GM13976 (cell line): ENCODE measurements around the gene RGS12.

Experiments
- DNase-seq: peaks from one replicate; pipeline ENCODE4 v3.0.0; 2012; ENCODE audit warnings: low spot score
- in situ Hi-C: fragments of 300-500 bp; cut with MboI; formaldehyde crosslinking; loops from one replicate; pipeline ENCODE4 v1.12.0; 2022; ENCODE audit warnings: low sequenced_read_pairs, mixed read lengths, inconsistent platforms; ENCODE audit not compliant: unreplicated experiment
- TF ChIP-seq, protein P1 (sequence below): IDR thresholded peaks from 2 replicates; pipeline ENCODE4 v1.5.1; 2012; ENCODE audit warnings: borderline replicate concordance, mild to moderate bottlenecking; ENCODE audit not compliant: insufficient read depth; ENCODE audit errors: extremely low read depth, missing control alignments, control extremely low read depth

RGS12 gene

DNA sequence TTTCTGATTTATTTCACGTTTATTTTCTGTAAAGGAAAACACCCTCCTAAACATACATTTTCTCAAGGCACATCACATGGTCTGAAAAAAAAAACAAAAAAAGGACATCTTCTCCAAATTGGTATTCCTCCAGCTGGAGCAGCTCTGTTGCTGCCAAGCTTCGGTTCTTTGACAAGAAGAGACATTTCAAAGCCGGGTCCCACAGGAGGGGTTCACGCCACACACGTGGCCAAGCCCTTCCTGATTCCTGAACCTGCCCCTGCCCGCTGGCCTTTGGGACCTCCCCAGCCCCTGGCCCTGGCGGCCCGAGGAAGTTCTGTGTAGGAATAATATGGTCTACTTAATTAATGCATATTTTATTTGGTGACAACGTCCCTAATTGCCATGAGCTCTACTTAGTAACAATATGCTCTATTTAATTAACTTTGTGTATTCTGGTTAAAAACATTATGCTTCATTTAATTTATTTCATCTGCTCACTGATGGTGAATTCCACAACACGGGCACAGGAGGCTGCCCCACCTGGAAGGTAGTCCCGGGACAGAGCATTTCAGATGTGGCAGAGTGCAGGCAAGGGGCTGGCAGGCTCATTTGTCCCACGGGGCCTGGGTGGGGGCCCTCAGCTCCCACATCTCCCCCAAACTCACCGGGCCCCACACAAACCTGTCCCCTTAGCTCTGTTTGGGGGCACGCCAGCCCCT lies 5.4 kb upstream of the RGS12 start:
- TF ChIP-seq, protein P1, sequence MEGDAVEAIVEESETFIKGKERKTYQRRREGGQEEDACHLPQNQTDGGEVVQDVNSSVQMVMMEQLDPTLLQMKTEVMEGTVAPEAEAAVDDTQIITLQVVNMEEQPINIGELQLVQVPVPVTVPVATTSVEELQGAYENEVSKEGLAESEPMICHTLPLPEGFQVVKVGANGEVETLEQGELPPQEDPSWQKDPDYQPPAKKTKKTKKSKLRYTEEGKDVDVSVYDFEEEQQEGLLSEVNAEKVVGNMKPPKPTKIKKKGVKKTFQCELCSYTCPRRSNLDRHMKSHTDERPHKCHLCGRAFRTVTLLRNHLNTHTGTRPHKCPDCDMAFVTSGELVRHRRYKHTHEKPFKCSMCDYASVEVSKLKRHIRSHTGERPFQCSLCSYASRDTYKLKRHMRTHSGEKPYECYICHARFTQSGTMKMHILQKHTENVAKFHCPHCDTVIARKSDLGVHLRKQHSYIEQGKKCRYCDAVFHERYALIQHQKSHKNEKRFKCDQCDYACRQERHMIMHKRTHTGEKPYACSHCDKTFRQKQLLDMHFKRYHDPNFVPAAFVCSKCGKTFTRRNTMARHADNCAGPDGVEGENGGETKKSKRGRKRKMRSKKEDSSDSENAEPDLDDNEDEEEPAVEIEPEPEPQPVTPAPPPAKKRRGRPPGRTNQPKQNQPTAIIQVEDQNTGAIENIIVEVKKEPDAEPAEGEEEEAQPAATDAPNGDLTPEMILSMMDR: no peak
- in situ Hi-C loops: no loop called here
- peak; percentile 19 for DNase-seq

DNA sequence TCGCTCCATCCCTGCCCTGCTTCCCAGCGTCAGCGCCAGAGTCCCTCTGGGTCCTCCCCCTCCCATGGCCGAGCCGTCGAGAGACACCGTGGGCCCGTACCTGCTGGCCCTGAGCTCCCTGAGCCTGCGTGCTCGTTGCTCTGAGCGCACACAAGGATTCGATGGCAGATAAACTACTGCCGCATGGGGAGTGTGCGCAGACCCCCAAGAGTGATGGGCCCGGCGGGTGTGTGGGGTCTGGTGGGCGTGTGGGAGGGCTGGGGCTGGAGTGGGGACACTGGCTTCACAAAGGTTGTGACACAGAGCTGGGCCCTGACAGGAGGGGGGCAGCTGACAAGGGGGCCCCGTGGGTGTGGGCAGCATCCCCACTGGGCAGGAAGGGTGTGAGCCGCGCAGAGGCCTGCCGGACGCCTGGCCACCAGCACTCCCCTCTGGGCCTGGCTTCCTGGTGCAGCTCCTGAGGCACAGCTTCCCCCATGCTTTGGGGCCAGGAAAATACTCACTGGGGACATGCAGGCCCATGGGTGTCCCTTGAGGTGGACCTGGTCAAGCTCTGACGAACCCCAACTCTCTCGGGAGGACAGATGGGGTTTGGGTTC lies 4.8 kb upstream of the RGS12 start:
- DNase-seq: peak; percentile 22
- in situ Hi-C loops: no loop called here
- TF ChIP-seq, protein P1: no peak

DNA sequence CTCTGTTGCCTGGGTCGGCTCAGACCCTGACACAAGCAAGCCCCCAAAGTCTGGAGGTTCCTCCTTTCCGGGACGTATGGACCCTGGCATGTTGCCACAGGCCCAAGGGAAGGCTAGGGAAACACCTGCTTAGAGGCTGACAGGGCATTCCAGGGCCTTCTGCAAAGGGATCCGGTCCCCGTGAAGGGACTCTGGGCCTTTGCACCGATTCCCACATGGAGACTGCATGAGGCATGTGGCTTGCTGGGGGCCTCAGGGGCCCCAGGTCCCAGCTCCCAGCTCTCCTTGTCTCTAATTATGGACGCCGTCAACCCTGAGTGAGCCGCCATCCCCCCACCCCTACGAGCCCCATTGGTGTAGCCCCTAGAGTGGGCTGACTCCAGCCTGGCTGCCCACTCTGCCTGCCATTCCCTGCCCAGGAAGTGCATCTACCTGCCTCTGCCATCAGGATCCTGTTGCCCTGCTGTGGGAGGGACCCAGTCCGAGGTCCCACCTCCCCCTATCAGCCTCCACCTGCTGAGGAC lies 4.2 kb upstream of the RGS12 start:
- TF ChIP-seq, protein P1: no peak
- in situ Hi-C loops: no loop called here
- DNase-seq: no peak

DNA sequence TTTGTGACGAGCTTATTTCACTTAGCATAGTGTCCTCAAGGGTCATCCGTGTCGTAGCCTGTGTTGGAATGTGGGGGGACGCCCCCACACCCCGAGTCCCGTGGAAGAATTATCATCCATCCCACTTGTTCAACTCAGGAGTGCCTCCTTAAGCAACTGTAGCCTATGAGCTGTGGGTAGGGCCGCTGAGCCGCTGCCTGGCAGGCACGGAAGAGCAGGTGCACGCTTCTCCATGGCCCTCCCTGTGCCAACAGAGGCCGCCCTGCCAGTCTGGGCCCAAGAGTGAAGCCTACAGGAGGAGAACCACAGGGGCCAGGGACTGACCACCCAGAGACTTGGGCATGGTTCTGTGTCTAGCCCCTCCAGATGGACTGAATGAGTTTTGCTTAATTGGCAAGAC lies 2.3 kb upstream of the RGS12 start:
- in situ Hi-C loops: no loop called here

DNA sequence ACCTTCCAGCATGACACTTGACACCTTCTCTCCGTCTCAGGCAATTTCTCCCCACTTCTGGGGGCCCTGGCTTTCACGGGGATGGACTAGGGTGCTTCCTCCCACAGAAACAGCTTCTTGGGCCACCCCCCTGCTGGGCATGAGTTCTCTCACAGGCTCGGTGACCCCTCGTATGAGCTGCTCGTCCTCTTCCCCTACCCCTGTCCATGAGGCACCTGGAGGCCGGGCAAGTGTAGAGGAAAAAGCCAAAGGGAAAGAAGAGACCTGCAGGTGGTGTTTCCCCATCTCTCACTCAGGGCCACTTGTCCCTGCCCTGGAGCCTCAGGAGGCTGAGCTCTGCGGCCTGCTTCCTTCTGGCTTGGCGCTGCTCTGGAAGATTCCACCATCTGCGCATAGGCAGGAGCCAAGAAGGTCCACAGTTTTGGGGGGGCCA lies 1.9 kb upstream of the RGS12 start:
- TF ChIP-seq, protein P1: no peak
- in situ Hi-C loops: no loop called here
- peak; percentile 28 for DNase-seq

More for the DNA sequence above, 2.3 kb upstream of the RGS12 start:
- TF ChIP-seq, protein P1: no peak
- no peak for DNase-seq

DNA sequence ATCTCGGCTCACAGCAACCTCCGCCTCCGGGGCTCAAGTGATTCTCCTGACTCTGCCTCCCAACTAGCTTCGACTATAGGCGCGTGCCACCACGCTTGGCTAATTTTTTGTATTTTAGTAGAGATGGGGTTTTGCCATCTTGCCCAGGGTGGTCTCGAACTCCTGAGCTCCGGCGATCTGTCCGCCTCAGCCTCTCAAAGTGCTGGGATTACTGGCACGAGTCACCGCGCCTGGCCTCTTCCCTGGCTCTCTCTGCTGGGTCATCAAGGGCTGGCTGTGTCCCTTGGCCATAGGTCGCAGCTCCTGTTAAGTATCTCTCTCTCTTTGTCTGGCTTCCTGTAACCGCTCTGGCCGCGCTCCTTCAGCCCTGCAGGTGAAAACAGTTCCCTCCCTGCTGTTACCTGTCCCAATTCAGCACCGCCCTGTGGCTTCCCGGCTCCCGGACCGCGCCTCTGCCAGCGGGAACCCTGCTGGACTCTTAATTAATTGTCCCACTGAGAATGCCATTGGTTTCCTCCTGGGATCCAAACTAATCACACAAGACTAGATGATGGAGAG lies 1.3 kb upstream of the RGS12 start:
- in situ Hi-C loops: no loop called here
- TF ChIP-seq, protein P1: no peak
- DNase-seq: peak; percentile 43
